MM.1S (cell line): ENCODE data around the gene PREX1.

Source experiments
- DNase-seq: peaks from one replicate; pipeline ENCODE4 v3.0.0-alpha.2; 2015
- H2AFZ ChIP-seq: fragments of 300-600 bp; sonication (generic); 2 replicates; pipeline ENCODE4 v1.6.0; 2016; ENCODE audit warnings: antibody characterized with exemption, low read length
- H3F3A ChIP-seq: fragments of 300-600 bp; sonication (generic); 2 replicates; pipeline ENCODE4 v1.6.1; 2016; ENCODE audit warnings: mild to moderate bottlenecking, antibody characterized with exemption, low read length, moderate library complexity, mixed read lengths; ENCODE audit not compliant: insufficient read depth
- H3K27ac ChIP-seq: fragments of 300-600 bp; sonication (generic); 2 replicates; pipeline ENCODE4 v1.5.1; 2016; ENCODE audit warnings: mild to moderate bottlenecking, low read length
- H3K27me3 ChIP-seq: fragments of 300-600 bp; sonication (generic); replicated peaks from 2 replicates; pipeline ENCODE4 v1.6.0; 2016; ENCODE audit warnings: low read length; ENCODE audit not compliant: insufficient read depth
- H3K36me3 ChIP-seq: fragments of 300-600 bp; sonication (generic); replicated peaks from 2 replicates; pipeline ENCODE4 v1.6.1; 2016; ENCODE audit warnings: mild to moderate bottlenecking, low read length, mixed read lengths; ENCODE audit not compliant: insufficient read depth
- H3K4me1 ChIP-seq: fragments of 300-600 bp; sonication (generic); 2 replicates; pipeline ENCODE4 v1.6.1; 2016; ENCODE audit warnings: low read length, mixed read lengths
- H3K4me2 ChIP-seq: fragments of 300-600 bp; sonication (generic); 2 replicates; pipeline ENCODE4 v1.6.0; 2016; ENCODE audit warnings: low read depth, low read length
- H3K4me3 ChIP-seq: fragments of 300-600 bp; sonication (generic); 2 replicates; pipeline ENCODE4 v1.5.1; 2016; ENCODE audit warnings: low read length, mixed read lengths
- H3K79me2 ChIP-seq: fragments of 300-600 bp; sonication (generic); 2 replicates; pipeline ENCODE4 v1.6.1; 2016; ENCODE audit warnings: mixed run types, low read length, mixed read lengths
- H3K9ac ChIP-seq: fragments of 300-600 bp; sonication (generic); 2 replicates; pipeline ENCODE4 v1.6.1; 2016; ENCODE audit warnings: low read length, mixed read lengths
- H3K9me2 ChIP-seq: fragments of 300-600 bp; sonication (generic); replicated peaks from 2 replicates; pipeline ENCODE4 v1.6.1; 2016; ENCODE audit warnings: mild to moderate bottlenecking, low read length, mixed read lengths; ENCODE audit not compliant: insufficient read depth
- H3K9me3 ChIP-seq: fragments of 300-600 bp; sonication (generic); replicated peaks from 2 replicates; pipeline ENCODE4 v1.6.1; 2016; ENCODE audit warnings: mild to moderate bottlenecking, low read length, mixed read lengths; ENCODE audit not compliant: insufficient read depth
- H4K20me1 ChIP-seq: fragments of 300-600 bp; sonication (generic); 2 replicates; pipeline ENCODE4 v1.6.1; 2016; ENCODE audit warnings: mild to moderate bottlenecking, low read length, moderate library complexity, mixed read lengths; ENCODE audit not compliant: insufficient read depth
- CTCF ChIP-seq: fragments of 300-600 bp; sonication (generic); IDR thresholded peaks from 2 replicates; pipeline ENCODE4 v1.5.1; 2016; ENCODE audit warnings: antibody characterized with exemption, low read length, mixed read lengths
- EZH2 ChIP-seq: fragments of 300-600 bp; sonication (generic); optimal IDR thresholded peaks from 2 replicates; pipeline ENCODE3; 2017; ENCODE audit warnings: low read depth, mild to moderate bottlenecking, antibody characterized with exemption, low read length, mixed read lengths
- EZH2phosphoT487 ChIP-seq: fragments of 300-600 bp; sonication (generic); IDR thresholded peaks from 2 replicates; pipeline ENCODE4 v1.6.1; 2018; ENCODE audit warnings: antibody characterized with exemption, low read length

The PREX1 gene

GRCh38 chr20:48864254-48864653 lies 36.5 kb upstream of the PREX1 start:
- Histone ChIP-seq H3K27ac (no peak overlapping the region), H3K4me1 (no peaks in the 10 kb centered on the region), H2AFZ (no peak overlapping the region), H3F3A (no peaks in the 10 kb centered on the region), H4K20me1 (no peaks in the 10 kb centered on the region), H3K9ac (no peak overlapping the region), H3K9me3 (no peaks in the 10 kb centered on the region), H3K9me2 (no peaks in the 10 kb centered on the region), H3K27me3 (no peaks in the 10 kb centered on the region), H3K4me2 (no peak overlapping the region), H3K36me3 (no peaks in the 10 kb centered on the region), H3K79me2 (no peaks in the 10 kb centered on the region), H3K4me3 (no peak overlapping the region)
- no peak for DNase-seq
- no peak for TF ChIP-seq EZH2phosphoT487
- TF ChIP-seq CTCF: no peak
- TF ChIP-seq EZH2: no peak

- no peak for DNase-seq
- no peak for TF ChIP-seq CTCF
- no peak for TF ChIP-seq EZH2
- no peak for TF ChIP-seq EZH2phosphoT487
Measured at GRCh38 chr20:48862279-48862678, 34.5 kb upstream of the PREX1 start.

GRCh38 chr20:48861444-48861843 lies 33.6 kb upstream of the PREX1 start:
- Histone ChIP-seq H2AFZ (no peak overlapping the region), H3F3A (no peaks in the 10 kb centered on the region), H3K4me3 (no peak overlapping the region), H4K20me1 (no peaks in the 10 kb centered on the region), H3K27me3 (no peaks in the 10 kb centered on the region), H3K79me2 (no peaks in the 10 kb centered on the region), H3K27ac (no peak overlapping the region), H3K4me1 (no peaks in the 10 kb centered on the region), H3K36me3 (no peaks in the 10 kb centered on the region), H3K9ac (no peak overlapping the region), H3K4me2 (no peak overlapping the region), H3K9me2 (no peaks in the 10 kb centered on the region), H3K9me3 (no peaks in the 10 kb centered on the region)
- no peak for DNase-seq
- TF ChIP-seq EZH2 (no peak), CTCF (no peak), EZH2phosphoT487 (no peak)

More at GRCh38 chr20:48862279-48862678, 34.5 kb upstream of the PREX1 start:
- H3F3A ChIP-seq: no peaks in the 10 kb centered on the region
- H3K27ac ChIP-seq: no peak overlapping the region
- no peak overlapping the region for H3K4me3 ChIP-seq
- no peaks in the 10 kb centered on the region for H3K9me2 ChIP-seq
- no peaks in the 10 kb centered on the region for H3K9me3 ChIP-seq
- H3K79me2 ChIP-seq: no peaks in the 10 kb centered on the region
- no peaks in the 10 kb centered on the region for H4K20me1 ChIP-seq
- no peak overlapping the region for H3K4me2 ChIP-seq
- H3K27me3 ChIP-seq: no peaks in the 10 kb centered on the region
- no peaks in the 10 kb centered on the region for H3K4me1 ChIP-seq
- no peaks in the 10 kb centered on the region for H3K36me3 ChIP-seq
- H3K9ac ChIP-seq: no peak overlapping the region
- H2AFZ ChIP-seq: no peak overlapping the region
